HepG2 (cell line): ENCODE measurements around the gene LMAN2L. TPM values are rescaled to one million over a fixed set of nuclear protein-coding genes. Genes with fewer than 3 reads are reported as not detected.

ENCODE experiments used
- AGO1 ChIP-seq: fragments of 200-400 bp; formaldehyde crosslinking; IDR thresholded peaks from 2 replicates; pipeline ENCODE4 v1.6.1; 2017; ENCODE audit warnings: mild to moderate bottlenecking, low read depth, low read length, moderate library complexity; ENCODE audit not compliant: poor library complexity, severe bottlenecking
- CTCF ChIP-seq: sonication (generic); formaldehyde crosslinking; IDR thresholded peaks from 2 replicates; pipeline ENCODE4 v1.5.0; 2020; ENCODE audit warnings: mild to moderate bottlenecking, missing genetic modification reagents, moderate library complexity
- EP300 ChIP-seq, 3 experiments: sonication (generic) in 1 of 3; formaldehyde crosslinking in 1 of 3; IDR thresholded peaks; 2 replicates each; pipeline versions ENCODE4 v1.5.1 to v1.6.1; 2011 to 2020; ENCODE audit warnings: low read depth in 2 of 3, low read length in 2 of 3, borderline replicate concordance in 1 of 3, improper control_type of control experiment in 1 of 3, mild to moderate bottlenecking in 1 of 3, missing genetic modification reagents in 1 of 3, moderate library complexity in 1 of 3
- FOXM1 ChIP-seq: sonication (generic); formaldehyde crosslinking; IDR thresholded peaks from 2 replicates; pipeline ENCODE4 v1.5.0; 2020; ENCODE audit warnings: missing genetic modification reagents
- GLMP ChIP-seq: sonication (generic); formaldehyde crosslinking; IDR thresholded peaks from 2 replicates; pipeline ENCODE4 v1.9.0; 2021; ENCODE audit warnings: missing genetic modification reagents, mild to moderate bottlenecking, borderline replicate concordance
- HMGA1 ChIP-seq: sonication (generic); formaldehyde crosslinking; conservative IDR thresholded peaks from 2 replicates; pipeline ENCODE4 v1.4.0; 2020; ENCODE audit warnings: missing genetic modification reagents
- ISL2 ChIP-seq: sonication (generic); formaldehyde crosslinking; IDR thresholded peaks from 2 replicates; pipeline ENCODE4 v1.5.0; 2020; ENCODE audit warnings: missing genetic modification reagents
- JARID2 ChIP-seq: sonication (generic); formaldehyde crosslinking; IDR thresholded peaks from 2 replicates; pipeline ENCODE4 v1.8.1; 2023; ENCODE audit warnings: missing genetic modification reagents, inconsistent platforms; ENCODE audit not compliant: insufficient replicate concordance
- KDM6A ChIP-seq: IDR thresholded peaks from 2 replicates; pipeline ENCODE4 v1.6.1; 2016; ENCODE audit warnings: low read depth
- MTF1 ChIP-seq: sonication (generic); formaldehyde crosslinking; IDR thresholded peaks from 2 replicates; pipeline ENCODE4 v1.5.0; 2020; ENCODE audit warnings: missing genetic modification reagents
- PCBP2 ChIP-seq: fragments of 200-400 bp; formaldehyde crosslinking; optimal IDR thresholded peaks from 2 replicates; pipeline ENCODE3; 2018; ENCODE audit warnings: low read length, low read depth; ENCODE audit not compliant: poor library complexity, severe bottlenecking
- SMC3 ChIP-seq: IDR thresholded peaks from 2 replicates; pipeline ENCODE4 v1.6.1; 2011; ENCODE audit warnings: low read length, improper control_type of control experiment
- SP140L ChIP-seq: sonication (generic); formaldehyde crosslinking; IDR thresholded peaks from 2 replicates; pipeline ENCODE4 v1.4.0; 2020; ENCODE audit warnings: missing genetic modification reagents, borderline replicate concordance
- SP2 ChIP-seq: sonication (generic); formaldehyde crosslinking; IDR thresholded peaks from 2 replicates; pipeline ENCODE4 v1.5.1; 2020; ENCODE audit warnings: mild to moderate bottlenecking, missing genetic modification reagents
- TBX3 ChIP-seq: fragments of 450-650 bp; IDR thresholded peaks from 2 replicates; pipeline ENCODE4 v1.6.1; 2017; ENCODE audit warnings: antibody characterized with exemption, mild to moderate bottlenecking, inconsistent platforms, borderline replicate concordance
- TRIM24 ChIP-seq: sonication (generic); formaldehyde crosslinking; IDR thresholded peaks from 2 replicates; pipeline ENCODE4 v1.8.0; 2022; ENCODE audit warnings: mild to moderate bottlenecking, missing genetic modification reagents
- TSC22D2 ChIP-seq: sonication (generic); formaldehyde crosslinking; IDR thresholded peaks from 2 replicates; pipeline ENCODE4 v1.5.1; 2020; ENCODE audit warnings: missing genetic modification reagents, mild to moderate bottlenecking, borderline replicate concordance
- ZNF451 ChIP-seq: sonication (generic); formaldehyde crosslinking; IDR thresholded peaks from 2 replicates; pipeline ENCODE4 v1.5.0; 2020; ENCODE audit warnings: mild to moderate bottlenecking, missing genetic modification reagents
- ZNF768 ChIP-seq: sonication (generic); formaldehyde crosslinking; IDR thresholded peaks from 2 replicates; pipeline ENCODE4 v1.4.0; 2020; ENCODE audit warnings: missing genetic modification reagents
- ZZZ3 ChIP-seq: sonication (generic); formaldehyde crosslinking; IDR thresholded peaks from 2 replicates; pipeline ENCODE4 v1.4.0; 2020; ENCODE audit warnings: missing genetic modification reagents, mild to moderate bottlenecking, borderline replicate concordance
- polyA plus RNA-seq, 8 experiments: library from polyadenylated mRNA; depleted of rRNA in 3 of 8; stranded (reverse) in 7 of 8; unstranded in 1 of 8; fragments of >200 nt; fragmentation: Illumina TruSeq in 4 of 8; extraction: Trizol in 4 of 8; gene quantifications; 2 replicates each; pipeline versions ENCODE4 v1.2.1 to v1.2.3, GENCODE V29; 2011 to 2016; ENCODE audit warnings: low read depth in 4 of 8, missing spikeins in 1 of 8, mixed read lengths in 1 of 8; ENCODE audit not compliant: insufficient read depth in 1 of 8
- total RNA-seq, 5 experiments: library from RNA; depleted of rRNA; stranded (reverse); fragments of >200 nt; fragmentation: Illumina TruSeq; extraction: Trizol; gene quantifications; 2 replicates each; pipeline ENCODE4 v1.2.3, GENCODE V29; 2016; ENCODE audit warnings: low read depth in 1 of 5
- TF ChIP-seq, protein P1 (sequence below): sonication (generic); formaldehyde crosslinking; IDR thresholded peaks from 2 replicates; pipeline ENCODE4 v1.5.0; 2020; ENCODE audit warnings: mild to moderate bottlenecking, missing genetic modification reagents, borderline replicate concordance
- TF ChIP-seq, protein P2 (sequence below): sonication (generic); formaldehyde crosslinking; IDR thresholded peaks from 2 replicates; pipeline ENCODE4 v1.8.1; 2023; ENCODE audit warnings: mild to moderate bottlenecking, missing genetic modification reagents, borderline replicate concordance

The LMAN2L gene
- total and polyA plus RNA-seq, 2 of the 13 experiments (the other 11 are each of a cell fraction or from before 2014, with no cell fraction given): 39.1 to 57.9 TPM

- TF ChIP-seq MTF1 (no peak), GLMP (CRISPR knock-in tag) (no peak), FOXM1 (CRISPR knock-in tag) (no peak), TBX3 (peak; percentile 69; the same call in 1 of the 2 replicates), PCBP2 (no peak), TSC22D2 (CRISPR knock-in tag) (peak; percentile 57; the same call in 1 of the 2 replicates), SP2 (CRISPR knock-in tag) (no peak), JARID2 (CRISPR knock-in tag) (no peak), TRIM24 (CRISPR knock-in tag) (no peak), SMC3 (no peak; the same call in 1 of the 2 replicates), ISL2 (peak; percentile 39; the same call in 1 of the 2 replicates), AGO1 (peak; percentile 76), ZNF768 (CRISPR knock-in tag) (no peak; the same call in 1 of the 2 replicates), ZZZ3 (CRISPR knock-in tag) (no peak), CTCF (CRISPR knock-in tag) (peak; percentile 80), KDM6A (0 out of 2 replicates have a peak, but pooled peaks have one; percentile 49), HMGA1 (CRISPR knock-in tag) (no peak), EP300 (IDR thresholded peaks at IDR 0.05; ENCODE audit: low read depth in 2 of 2, low read length in 2 of 2) (no peak), EP300 (CRISPR knock-in tag; IDR thresholded peaks at IDR 0.05; ENCODE audit: borderline replicate concordance) (0 out of 2 replicates have a peak, but pooled peaks have one; percentile 25), ZNF451 (CRISPR knock-in tag) (no peak), SP140L (CRISPR knock-in tag) (no peak)
- TF ChIP-seq, protein P1, sequence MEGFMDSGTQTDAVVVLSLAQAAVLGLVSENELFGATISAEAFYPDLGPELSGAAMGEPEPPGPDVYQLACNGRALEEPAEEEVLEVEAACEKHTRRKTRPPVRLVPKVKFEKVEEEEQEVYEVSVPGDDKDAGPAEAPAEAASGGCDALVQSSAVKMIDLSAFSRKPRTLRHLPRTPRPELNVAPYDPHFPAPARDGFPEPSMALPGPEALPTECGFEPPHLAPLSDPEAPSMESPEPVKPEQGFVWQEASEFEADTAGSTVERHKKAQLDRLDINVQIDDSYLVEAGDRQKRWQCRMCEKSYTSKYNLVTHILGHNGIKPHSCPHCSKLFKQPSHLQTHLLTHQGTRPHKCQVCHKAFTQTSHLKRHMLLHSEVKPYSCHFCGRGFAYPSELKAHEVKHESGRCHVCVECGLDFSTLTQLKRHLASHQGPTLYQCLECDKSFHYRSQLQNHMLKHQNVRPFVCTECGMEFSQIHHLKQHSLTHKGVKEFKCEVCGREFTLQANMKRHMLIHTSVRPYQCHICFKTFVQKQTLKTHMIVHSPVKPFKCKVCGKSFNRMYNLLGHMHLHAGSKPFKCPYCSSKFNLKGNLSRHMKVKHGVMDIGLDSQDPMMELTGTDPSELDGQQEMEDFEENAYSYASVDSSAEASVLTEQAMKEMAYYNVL (CRISPR knock-in tag): no peak
- TF ChIP-seq, protein P2, sequence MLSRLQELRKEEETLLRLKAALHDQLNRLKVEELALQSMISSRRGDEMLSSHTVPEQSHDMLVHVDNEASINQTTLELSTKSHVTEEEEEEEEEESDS (CRISPR knock-in tag): no peak
These were observed 54.0 kb downstream of the LMAN2L start (continued) for GRCh38 chr2:96685577-96686459.
